ENCODE measurements around the gene MTMR11.
A peak's percentile ranks its signal among the peaks of the same experiment; 100 is the strongest.
"Not testable (repeated sequence)": the region's sequence is repeated elsewhere in the genome, so short reads cannot be mapped to it uniquely, and the experiment has no call there.

MTMR11 gene

GRCh38 chr1:149899460-149900284, 37.0 kb downstream of the MTMR11 start, which contains the start of gene BOLA1:
TSS of gene BOLA1 (plus strand) at chr1:149899568. CDS start at chr1:149900060, 492 bp downstream.
- peak; percentile 90 for DNase-seq (ENCODE audit: low spot score)

- no peak for DNase-seq (ENCODE audit: low spot score)
Observed at GRCh38 chr1:149896575-149896974, 40.1 kb downstream of the MTMR11 start.

GRCh38 chr1:149888999-149889289, 47.7 kb downstream of the MTMR11 start:
- DNase-seq (ENCODE audit: low spot score): peak; percentile 39

- peak; percentile 88 for DNase-seq (ENCODE audit: low spot score)
Observed at GRCh38 chr1:149888247-149888998, 48.3 kb downstream of the MTMR11 start.

GRCh38 chr1:149887456-149888246, 49.0 kb downstream of the MTMR11 start:
- peak; percentile 97 for DNase-seq (ENCODE audit: low spot score)

GRCh38 chr1:149887196-149887455, 49.6 kb downstream of the MTMR11 start:
- DNase-seq (ENCODE audit: low spot score): not testable (repeated sequence)

GRCh38 chr1:149886396-149887195, 50.1 kb downstream of the MTMR11 start:
- DNase-seq (ENCODE audit: low spot score): peak; percentile 98

- DNase-seq (ENCODE audit: low spot score): not testable (repeated sequence)
Observed at GRCh38 chr1:149886121-149886395, 50.6 kb downstream of the MTMR11 start.

GRCh38 chr1:149885339-149886120, 51.1 kb downstream of the MTMR11 start:
- DNase-seq (ENCODE audit: low spot score): peak; percentile 84

GRCh38 chr1:149884433-149885338, 52.0 kb downstream of the MTMR11 start:
- DNase-seq (ENCODE audit: low spot score): no peak

GRCh38 chr1:149883598-149884247, 53.0 kb downstream of the MTMR11 start:
- DNase-seq (ENCODE audit: low spot score): no peak

- no peak for DNase-seq (ENCODE audit: low spot score)
Observed at GRCh38 chr1:149881876-149882275, 54.8 kb downstream of the MTMR11 start.

GRCh38 chr1:149879556-149879955, 57.1 kb downstream of the MTMR11 start:
- DNase-seq (ENCODE audit: low spot score): no peak

All from LoVo (cell line).